PC-3 (cell line): Measurements from ENCODE around the gene HPSE2.

ENCODE experiments used
- CTCF ChIP-seq: fragments of 300-600 bp; sonication (generic); conservative IDR thresholded peaks from 2 replicates; pipeline ENCODE4 v1.5.1; 2017; ENCODE audit warnings: antibody characterized with exemption, low read depth, mild to moderate bottlenecking, low read length
- EZH2 ChIP-seq: fragments of 300-600 bp; sonication (generic); IDR thresholded peaks from one replicate; pipeline ENCODE4 v1.6.1; 2017; ENCODE audit warnings: antibody characterized with exemption, mild to moderate bottlenecking, low read length; ENCODE audit not compliant: unreplicated experiment

GRCh38 chr10:99002392-99002791 is 233.3 kb downstream of the HPSE2 start:
- TF ChIP-seq CTCF (no peak), EZH2 (no peak)
